Duodenal mucosa (tissue), 2 donors: ENCODE measurements around the gene IDI2.
"Not testable (repeated sequence)": the region's sequence is repeated elsewhere in the genome, so short reads cannot be mapped to it uniquely, and the experiment has no call there.

Experiments
- H3K27ac ChIP-seq: one replicate; pipeline ENCODE4 v1.7.0; 2013; ENCODE audit warnings: low read depth, low read length
- H3K27me3 ChIP-seq, 2 donors: one replicate each; pipeline ENCODE4 v1.7.0; 2013; ENCODE audit warnings: low read length in 2 of 2, control low read depth in 1 of 2; ENCODE audit not compliant: insufficient read depth in 2 of 2, control insufficient read depth in 1 of 2
- H3K36me3 ChIP-seq, 2 donors: one replicate each; pipeline ENCODE4 v1.7.0; 2013; ENCODE audit warnings: low read length in 2 of 2, control low read depth in 1 of 2; ENCODE audit not compliant: insufficient read depth in 2 of 2, control insufficient read depth in 1 of 2
- H3K4me1 ChIP-seq, 2 donors: one replicate each; pipeline ENCODE4 v1.7.0; 2013; ENCODE audit warnings: low read length in 2 of 2, control low read depth in 1 of 2; ENCODE audit not compliant: insufficient read depth in 2 of 2, control insufficient read depth in 1 of 2
- H3K4me3 ChIP-seq, 2 donors: one replicate each; pipeline ENCODE4 v1.7.0; 2013; ENCODE audit warnings: low read length in 2 of 2, low read depth in 1 of 2
- H3K9ac ChIP-seq, 2 donors: one replicate each; pipeline ENCODE4 v1.7.0; 2013; ENCODE audit warnings: low read length in 2 of 2, low read depth in 1 of 2
- H3K9me3 ChIP-seq, 2 donors: one replicate each; pipeline ENCODE4 v1.7.0; 2013; ENCODE audit warnings: low read length in 2 of 2, control low read depth in 1 of 2; ENCODE audit not compliant: control insufficient read depth in 1 of 2

Gene IDI2

DNA sequence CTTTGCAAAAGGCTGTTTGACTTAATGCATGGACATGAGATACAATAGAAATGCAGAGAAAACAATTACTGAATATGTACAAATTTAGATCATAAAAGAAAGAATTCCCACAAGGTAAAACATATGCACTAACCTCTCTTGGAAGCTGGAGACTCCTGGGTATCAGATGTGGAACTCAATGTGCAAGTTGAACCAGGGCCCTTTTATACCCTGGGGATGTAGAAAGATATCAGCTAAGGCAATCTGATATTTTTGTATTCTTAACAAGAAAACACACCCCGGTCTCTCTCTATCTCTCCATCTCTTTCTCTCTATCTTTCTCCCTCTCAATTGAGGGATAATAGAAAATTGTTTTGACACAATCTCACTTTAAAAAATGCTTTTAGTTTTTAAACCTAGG is at the start of gene IDI2:
TSS of gene IDI2 (minus strand) at position 177 of the 400 bp plus-strand sequence. CDS start 1,136 bp downstream, outside the sequence.
- Histone ChIP-seq H3K36me3 (peaks cover 0 to 4% of the 10 kb centered on the region in 2 donors), H3K9me3 (no peaks in the 10 kb centered on the region), H3K9ac (no peak within 1 kb of the TSS), H3K4me3 (no peak within 1 kb of the TSS), H3K4me1 (no peaks in the 10 kb centered on the region), H3K27ac (no peak within 1 kb of the TSS), H3K27me3 (no peaks in the 10 kb centered on the region)

DNA sequence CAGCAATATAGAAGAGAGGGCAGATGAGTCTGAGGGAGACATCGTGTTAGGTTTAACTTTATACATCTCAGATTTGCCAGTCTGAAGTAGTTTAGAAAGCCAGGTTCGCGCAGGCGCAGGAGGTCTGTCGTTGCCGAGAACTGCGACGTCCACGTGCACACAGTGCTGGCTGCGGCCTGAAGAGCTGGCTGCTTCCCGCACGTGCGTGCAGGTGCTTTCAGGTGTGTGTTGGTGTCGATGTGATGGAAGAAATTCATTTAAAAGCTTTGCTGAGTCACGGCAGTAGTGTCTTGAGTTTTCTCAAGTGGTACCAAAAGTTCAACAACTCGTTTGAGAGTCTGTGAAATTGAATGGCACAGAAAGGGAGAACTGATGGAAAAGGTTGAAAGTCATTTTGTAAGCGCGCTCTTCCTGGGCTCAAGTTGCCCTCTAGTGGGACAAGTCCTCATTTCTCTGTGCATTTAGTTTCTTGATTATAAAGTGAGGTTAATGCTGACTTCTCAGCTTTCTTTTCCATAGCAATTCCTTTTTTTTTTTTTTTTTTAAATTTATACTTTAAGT is 49.2 kb upstream of the IDI2 start:
- H3K27me3 ChIP-seq = no peaks in the 10 kb centered on the region
- no peaks in the 10 kb centered on the region for H3K9me3 ChIP-seq
- H3K36me3 ChIP-seq = peaks cover 6 to 28% of the 10 kb centered on the region in 2 donors
- H3K4me1 ChIP-seq = peaks cover 3 to 7% of the 10 kb centered on the region in 2 donors
- H3K9ac ChIP-seq = no peak overlapping the region
- H3K27ac ChIP-seq = no peak overlapping the region
- H3K4me3 ChIP-seq = no peak overlapping the region

- Histone ChIP-seq H3K27ac (no peak overlapping the region), H3K27me3 (no peaks in the 10 kb centered on the region), H3K9me3 (no peaks in the 10 kb centered on the region), H3K9ac (no peak overlapping the region), H3K36me3 (peaks cover 3 to 25% of the 10 kb centered on the region in 2 donors), H3K4me3 (no peak overlapping the region), H3K4me1 (peaks cover under 1 to 6% of the 10 kb centered on the region in 2 donors)
Observed at GRCh38 chr10:1074052-1074747, 48.5 kb upstream of the IDI2 start.

- Histone ChIP-seq H3K27ac (no peak overlapping the region), H3K36me3 (peaks cover under 1 to 25% of the 10 kb centered on the region in 2 donors), H3K9ac (no peak overlapping the region), H3K4me1 (peaks cover 0 to 4% of the 10 kb centered on the region in 2 donors), H3K4me3 (no peak overlapping the region), H3K27me3 (no peaks in the 10 kb centered on the region), H3K9me3 (no peaks in the 10 kb centered on the region)
Observed at GRCh38 chr10:1070919-1071318, 45.3 kb upstream of the IDI2 start.

DNA sequence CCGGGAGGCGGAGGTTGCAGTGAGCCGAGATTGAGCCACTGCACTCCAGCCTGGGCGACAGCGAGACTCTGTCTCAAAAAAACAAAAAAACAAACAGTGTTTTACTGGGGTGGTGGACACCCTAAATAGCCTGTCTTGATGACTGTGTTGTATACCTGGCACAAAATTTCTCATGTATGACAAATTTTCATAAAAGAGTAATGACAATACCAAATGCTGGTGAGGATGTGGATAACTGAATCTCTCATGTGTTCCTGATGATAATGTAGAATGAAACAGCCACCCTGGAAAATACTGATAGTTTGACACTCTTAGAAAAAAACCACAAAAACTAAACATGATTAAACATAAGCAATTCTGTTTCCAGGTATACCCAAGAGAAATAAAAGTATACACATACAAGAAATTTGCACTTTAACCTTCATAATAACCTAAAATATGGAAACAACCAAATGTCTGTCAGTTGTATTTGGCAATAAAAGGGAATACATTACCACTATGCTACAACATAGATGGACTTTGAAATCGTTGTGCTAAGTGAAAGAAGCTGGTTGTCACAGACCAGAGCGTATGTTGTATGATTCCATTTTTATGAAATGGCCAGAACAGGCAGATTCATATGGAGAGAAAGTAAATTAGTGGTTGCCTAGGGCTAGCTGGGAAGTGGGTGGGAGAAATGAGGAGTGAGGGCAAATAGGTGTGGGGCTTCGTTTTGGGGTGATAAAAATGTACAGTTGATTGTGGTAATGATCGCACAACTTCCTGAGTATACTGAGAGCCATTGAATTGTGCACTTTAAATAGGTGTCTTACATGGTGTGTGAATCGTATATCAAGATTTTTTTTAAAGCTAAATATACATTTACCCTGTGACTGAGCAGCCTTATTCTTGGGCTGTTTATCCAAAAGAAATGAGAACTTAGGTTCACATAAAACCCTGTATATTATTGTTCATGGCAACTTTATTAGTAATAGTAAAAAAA is 43.0 kb upstream of the IDI2 start:
- H3K27me3 ChIP-seq = no peaks in the 10 kb centered on the region
- H3K4me3 ChIP-seq = no peak overlapping the region
- peaks cover under 1 to 13% of the 10 kb centered on the region in 2 donors for H3K36me3 ChIP-seq
- peaks cover 0 to 4% of the 10 kb centered on the region in 2 donors for H3K4me1 ChIP-seq
- no peak overlapping the region for H3K9ac ChIP-seq
- H3K9me3 ChIP-seq = no peaks in the 10 kb centered on the region
- H3K27ac ChIP-seq = no peak overlapping the region

- H3K27me3 ChIP-seq, H3K4me1 ChIP-seq, H3K27ac ChIP-seq, H3K36me3 ChIP-seq, H3K9ac ChIP-seq, H3K4me3 ChIP-seq, H3K9me3 ChIP-seq: not testable (repeated sequence)
Observed at GRCh38 chr10:1066734-1067133, 41.1 kb upstream of the IDI2 start.

DNA sequence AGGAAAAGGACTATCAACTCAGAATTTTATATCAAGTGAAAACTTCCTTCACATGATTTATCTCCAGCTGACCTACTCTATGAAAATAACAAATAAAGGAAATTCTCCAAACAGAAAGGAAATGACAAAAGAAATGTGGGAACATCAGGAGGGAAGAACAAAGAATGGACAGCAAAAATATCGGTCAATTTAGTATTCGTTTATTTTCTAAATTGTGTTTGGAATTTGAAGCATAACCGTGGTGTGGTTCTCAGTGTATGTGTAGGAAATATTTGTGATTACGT is 39.2 kb upstream of the IDI2 start:
- Histone ChIP-seq H3K27me3 (no peaks in the 10 kb centered on the region), H3K9ac (no peak overlapping the region), H3K27ac (no peak overlapping the region)

GRCh38 chr10:1063232-1063865 is 37.7 kb upstream of the IDI2 start:
- Histone ChIP-seq H3K4me3 (no peak overlapping the region), H3K4me1 (peaks cover 0 to 13% of the 10 kb centered on the region in 2 donors), H3K27me3 (no peaks in the 10 kb centered on the region), H3K9me3 (no peaks in the 10 kb centered on the region), H3K9ac (no peak overlapping the region), H3K36me3 (peaks cover 4 to 5% of the 10 kb centered on the region in 2 donors), H3K27ac (no peak overlapping the region)

More for the DNA sequence above, 39.2 kb upstream of the IDI2 start:
- Histone ChIP-seq H3K4me1 (peaks cover 0 to 11% of the 10 kb centered on the region in 2 donors), H3K4me3 (no peak overlapping the region), H3K9me3 (no peaks in the 10 kb centered on the region), H3K36me3 (peaks cover 4 to 5% of the 10 kb centered on the region in 2 donors)

- no peak overlapping the region for H3K4me3 ChIP-seq
Observed at GRCh38 chr10:1061930-1062774, 36.5 kb upstream of the IDI2 start.

More at GRCh38 chr10:1061930-1062774, 36.5 kb upstream of the IDI2 start:
- Histone ChIP-seq H3K9me3 (no peaks in the 10 kb centered on the region), H3K27me3 (no peaks in the 10 kb centered on the region), H3K27ac (no peak overlapping the region), H3K36me3 (peaks cover 4 to 5% of the 10 kb centered on the region in 2 donors), H3K9ac (no peak overlapping the region), H3K4me1 (peaks cover 9 to 23% of the 10 kb centered on the region in 2 donors)
